ENCODE measurements around the gene ATP6V0E1.

Gene ATP6V0E1

DNA sequence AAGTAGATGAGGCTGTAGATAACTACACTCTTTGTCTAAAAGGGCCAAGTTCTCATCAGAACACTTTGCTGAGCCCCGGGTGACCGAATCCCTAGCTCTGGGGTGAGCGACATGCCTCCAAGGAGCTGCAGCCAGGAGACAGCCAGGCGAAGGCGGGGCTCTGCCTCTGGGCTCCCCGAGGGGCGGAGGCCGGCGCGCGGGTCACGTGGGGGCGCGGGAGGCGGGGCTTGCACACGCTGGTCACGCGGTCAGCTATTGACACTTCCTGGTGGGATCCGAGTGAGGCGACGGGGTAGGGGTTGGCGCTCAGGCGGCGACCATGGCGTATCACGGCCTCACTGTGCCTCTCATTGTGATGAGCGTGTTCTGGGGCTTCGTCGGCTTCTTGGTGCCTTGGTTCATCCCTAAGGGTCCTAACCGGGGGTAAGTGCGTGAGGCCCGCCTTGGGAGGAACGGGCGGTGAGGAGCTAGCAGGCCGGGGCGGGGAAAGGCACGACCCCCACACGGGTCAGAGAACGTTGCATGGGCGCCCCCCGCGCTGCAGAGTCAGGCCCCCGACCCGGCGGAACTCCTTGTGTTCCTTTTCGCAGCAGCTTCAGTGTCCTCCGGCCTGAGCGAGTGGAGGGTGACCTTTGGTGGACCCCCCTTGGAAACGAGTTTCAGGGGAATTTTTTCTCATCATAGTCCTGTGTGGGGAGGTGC is at the start of gene ATP6V0E1:
Gene ATP6V0E1 (plus strand): TSS at position 230 of the 702 bp plus-strand sequence. CDS start 90 bp downstream, at position 320.
- H3K4me3 ChIP-seq (replicated peaks in 1 of 2; ENCODE audit: low read depth in 2 of 2, low read length in 2 of 2): peak within 1 kb of the TSS; percentile 97 to 99
- TF ChIP-seq, protein P1, sequence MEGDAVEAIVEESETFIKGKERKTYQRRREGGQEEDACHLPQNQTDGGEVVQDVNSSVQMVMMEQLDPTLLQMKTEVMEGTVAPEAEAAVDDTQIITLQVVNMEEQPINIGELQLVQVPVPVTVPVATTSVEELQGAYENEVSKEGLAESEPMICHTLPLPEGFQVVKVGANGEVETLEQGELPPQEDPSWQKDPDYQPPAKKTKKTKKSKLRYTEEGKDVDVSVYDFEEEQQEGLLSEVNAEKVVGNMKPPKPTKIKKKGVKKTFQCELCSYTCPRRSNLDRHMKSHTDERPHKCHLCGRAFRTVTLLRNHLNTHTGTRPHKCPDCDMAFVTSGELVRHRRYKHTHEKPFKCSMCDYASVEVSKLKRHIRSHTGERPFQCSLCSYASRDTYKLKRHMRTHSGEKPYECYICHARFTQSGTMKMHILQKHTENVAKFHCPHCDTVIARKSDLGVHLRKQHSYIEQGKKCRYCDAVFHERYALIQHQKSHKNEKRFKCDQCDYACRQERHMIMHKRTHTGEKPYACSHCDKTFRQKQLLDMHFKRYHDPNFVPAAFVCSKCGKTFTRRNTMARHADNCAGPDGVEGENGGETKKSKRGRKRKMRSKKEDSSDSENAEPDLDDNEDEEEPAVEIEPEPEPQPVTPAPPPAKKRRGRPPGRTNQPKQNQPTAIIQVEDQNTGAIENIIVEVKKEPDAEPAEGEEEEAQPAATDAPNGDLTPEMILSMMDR (IDR thresholded peaks at IDR 0.05; ENCODE audit: low read depth, low read length): no peak
- DNase-seq (ENCODE audit: low read depth in 2 of 2): peak; percentile 95

DNA sequence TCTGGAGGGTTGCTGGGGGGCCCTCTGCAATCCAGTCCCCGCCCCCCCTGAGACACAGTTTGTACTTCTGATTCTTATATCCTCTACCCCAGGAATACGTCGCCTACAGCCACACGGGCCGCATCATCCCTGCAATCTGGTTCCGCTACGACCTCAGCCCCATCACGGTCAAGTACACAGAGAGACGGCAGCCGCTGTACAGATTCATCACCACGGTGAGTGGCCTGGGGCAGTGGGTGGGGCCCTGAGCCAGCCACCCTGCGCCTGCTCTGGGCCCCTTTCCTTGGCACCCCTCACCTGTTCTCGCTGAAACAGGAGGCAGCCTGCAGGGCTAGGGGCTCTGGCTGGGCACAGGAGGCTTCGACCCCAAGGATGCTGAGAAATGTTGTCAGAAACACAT is 48.5 kb upstream of the ATP6V0E1 start:
- no peak for DNase-seq (ENCODE audit: low read depth in 2 of 2)
- TF ChIP-seq, protein P1 (IDR thresholded peaks at IDR 0.05; ENCODE audit: low read depth, low read length): no peak
- H3K4me3 ChIP-seq (replicated peaks in 1 of 2; ENCODE audit: low read depth in 2 of 2, low read length in 2 of 2): no peak overlapping the region

DNA sequence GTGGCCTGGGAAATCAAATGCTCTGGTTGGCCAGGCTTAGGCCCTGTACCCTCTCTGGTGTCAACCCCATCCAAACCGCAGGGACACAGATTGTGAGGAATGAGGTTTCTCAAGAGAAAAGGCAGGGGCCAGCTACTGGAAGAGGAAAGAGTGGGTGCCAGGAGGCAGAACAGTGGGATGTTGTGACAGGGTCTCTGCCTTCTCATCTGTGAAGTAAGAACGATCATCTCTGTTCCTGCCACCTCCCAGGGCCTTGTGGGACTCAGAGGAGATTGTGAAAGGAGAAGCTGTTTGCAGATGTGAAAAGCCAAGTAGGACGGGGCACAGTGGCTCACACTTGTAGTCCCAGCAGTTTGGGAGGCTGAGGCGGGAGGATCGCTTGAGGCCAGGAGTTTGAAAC is 47.2 kb upstream of the ATP6V0E1 start:
- DNase-seq (ENCODE audit: low read depth in 2 of 2): no peak
- TF ChIP-seq, protein P1 (IDR thresholded peaks at IDR 0.05; ENCODE audit: low read depth, low read length): no peak
- H3K4me3 ChIP-seq (replicated peaks in 1 of 2; ENCODE audit: low read depth in 2 of 2, low read length in 2 of 2): no peak overlapping the region

GRCh38 chr5:172939071-172939470 is 44.5 kb upstream of the ATP6V0E1 start:
- TF ChIP-seq, protein P1 (IDR thresholded peaks at IDR 0.05; ENCODE audit: low read depth, low read length): peak; percentile 37
- DNase-seq (ENCODE audit: low read depth in 2 of 2): peak; percentile 24 to 32
- H3K4me3 ChIP-seq (replicated peaks in 1 of 2; ENCODE audit: low read depth in 2 of 2, low read length in 2 of 2): no peak overlapping the region

DNA sequence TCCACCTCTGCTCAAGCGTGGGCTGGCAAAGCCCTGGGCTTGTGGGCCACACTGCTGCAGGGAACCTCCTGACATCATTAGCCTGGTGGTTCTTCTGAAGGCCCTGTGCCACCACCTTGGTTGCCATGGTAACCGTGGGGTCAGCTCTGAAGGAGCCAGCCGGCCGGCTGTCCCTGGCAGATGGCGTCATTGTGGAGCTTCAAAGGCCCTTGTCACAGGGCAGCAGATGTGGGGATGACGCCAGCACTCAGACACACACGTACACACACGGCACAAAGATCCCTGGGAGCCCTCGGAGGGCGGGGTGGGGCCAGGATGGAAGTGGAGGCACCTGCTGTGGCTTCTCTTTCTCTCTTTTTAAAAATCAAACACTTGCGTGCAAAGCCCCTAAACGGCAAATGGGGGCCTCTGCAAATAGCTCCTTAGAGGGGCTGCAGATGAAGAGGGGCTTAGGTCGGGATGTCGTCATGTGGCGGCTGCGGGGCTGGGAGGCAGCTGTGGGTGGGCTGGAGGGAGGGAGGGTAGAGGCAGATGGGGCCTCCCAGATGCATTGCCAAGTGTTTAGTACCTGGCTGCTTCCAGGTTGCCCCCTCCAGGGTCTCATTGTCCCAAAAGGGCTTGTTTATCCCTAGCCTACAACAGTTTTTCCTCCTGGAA is 43.8 kb upstream of the ATP6V0E1 start:
- H3K4me3 ChIP-seq (replicated peaks in 1 of 2; ENCODE audit: low read depth in 2 of 2, low read length in 2 of 2): no peak overlapping the region
- TF ChIP-seq, protein P1 (IDR thresholded peaks at IDR 0.05; ENCODE audit: low read depth, low read length): no peak

DNA sequence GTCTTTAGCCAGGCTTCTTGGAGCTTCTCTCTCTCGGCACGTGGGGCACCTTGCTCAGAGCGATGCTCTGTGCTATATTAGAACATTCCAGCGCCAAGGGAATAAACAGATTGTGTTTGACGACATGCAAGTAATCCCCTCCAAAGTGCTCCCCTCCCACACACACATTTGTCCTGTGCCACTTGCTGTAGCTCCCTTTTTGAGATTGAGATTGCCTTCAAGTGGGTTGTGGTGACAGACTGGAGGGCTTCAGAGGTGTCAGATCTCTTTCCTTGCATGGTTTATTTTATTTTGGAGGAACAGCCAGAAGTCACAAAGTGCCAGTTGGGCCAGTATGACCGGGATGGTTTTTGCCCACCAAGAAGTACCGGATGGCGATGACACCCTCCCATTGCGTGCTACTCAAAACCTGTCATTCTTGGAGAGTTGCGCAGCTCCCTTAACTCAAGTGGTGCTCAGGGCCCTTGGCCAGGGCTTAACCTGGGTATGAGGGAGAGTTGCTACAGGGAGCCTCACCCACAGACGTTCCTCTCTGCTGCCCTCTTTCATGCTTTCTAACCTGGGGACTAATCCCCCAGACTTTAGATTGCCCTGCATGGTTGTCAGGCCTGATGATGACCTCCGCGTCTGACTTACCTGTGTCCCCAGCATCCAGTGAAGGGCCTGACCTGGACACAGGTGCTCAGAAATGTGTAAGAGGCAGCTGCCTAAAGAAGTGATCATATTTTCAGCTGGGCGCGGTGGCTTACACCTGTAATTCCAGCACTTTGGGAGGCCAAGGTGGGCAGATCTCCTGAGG is 43.1 kb upstream of the ATP6V0E1 start:
- no peak for DNase-seq (ENCODE audit: low read depth in 2 of 2)
- no peak overlapping the region for H3K4me3 ChIP-seq (replicated peaks in 1 of 2; ENCODE audit: low read depth in 2 of 2, low read length in 2 of 2)
- TF ChIP-seq, protein P1 (IDR thresholded peaks at IDR 0.05; ENCODE audit: low read depth, low read length): no peak

More for the DNA sequence above, 43.8 kb upstream of the ATP6V0E1 start:
- DNase-seq (ENCODE audit: low read depth in 2 of 2): no peak

Data from cardiac fibroblast (primary cell).